Chondrocyte (in vitro differentiated cells): ENCODE results near the gene SRP68. TPM values are rescaled to one million over a fixed set of nuclear protein-coding genes. Genes with fewer than 3 reads are reported as not detected.
"Not testable (repeated sequence)": the region's sequence is repeated elsewhere in the genome, so short reads cannot be mapped to it uniquely, and the experiment has no call there.

Experiments
- DNase-seq: peaks from one replicate; pipeline ENCODE4 v3.0.0; 2021; ENCODE audit warnings: mixed read lengths, low spot score
- H3K27ac Mint-ChIP-seq: one replicate; pipeline ENCODE4 v1.8.0; 2021; ENCODE audit warnings: mild to moderate bottlenecking, moderate library complexity, mixed read lengths; ENCODE audit not compliant: unreplicated experiment
- H3K27me3 Mint-ChIP-seq: 2 replicates; pipeline ENCODE4 v1.8.0; 2021; ENCODE audit warnings: low read depth, mixed read lengths
- H3K36me3 Mint-ChIP-seq: 2 replicates; pipeline ENCODE4 v1.8.0; 2021; ENCODE audit warnings: low read depth, mixed read lengths
- H3K4me1 Mint-ChIP-seq: 2 replicates; pipeline ENCODE4 v1.8.0; 2021; ENCODE audit warnings: low read depth, mild to moderate bottlenecking, mixed read lengths
- H3K4me3 Mint-ChIP-seq: one replicate; pipeline ENCODE4 v1.8.0; 2021; ENCODE audit warnings: mild to moderate bottlenecking, moderate library complexity, mixed read lengths; ENCODE audit not compliant: unreplicated experiment
- H3K9me3 Mint-ChIP-seq: 2 replicates; pipeline ENCODE4 v1.8.0; 2021; ENCODE audit warnings: low read depth, mixed read lengths
- CTCF ChIP-seq: fragments of 200-600 bp; sonication (generic); IDR thresholded peaks from 2 replicates; pipeline ENCODE4 v1.5.0; 2021; ENCODE audit warnings: antibody characterized with exemption, mild to moderate bottlenecking, moderate library complexity
- total RNA-seq: library from RNA; stranded (reverse); gene quantifications from 3 replicates; pipeline ENCODE4 v1.2.1, GENCODE V29; 2021

The SRP68 gene
- total RNA-seq, 1 donor from 2014 or later = 63.0 TPM

DNA sequence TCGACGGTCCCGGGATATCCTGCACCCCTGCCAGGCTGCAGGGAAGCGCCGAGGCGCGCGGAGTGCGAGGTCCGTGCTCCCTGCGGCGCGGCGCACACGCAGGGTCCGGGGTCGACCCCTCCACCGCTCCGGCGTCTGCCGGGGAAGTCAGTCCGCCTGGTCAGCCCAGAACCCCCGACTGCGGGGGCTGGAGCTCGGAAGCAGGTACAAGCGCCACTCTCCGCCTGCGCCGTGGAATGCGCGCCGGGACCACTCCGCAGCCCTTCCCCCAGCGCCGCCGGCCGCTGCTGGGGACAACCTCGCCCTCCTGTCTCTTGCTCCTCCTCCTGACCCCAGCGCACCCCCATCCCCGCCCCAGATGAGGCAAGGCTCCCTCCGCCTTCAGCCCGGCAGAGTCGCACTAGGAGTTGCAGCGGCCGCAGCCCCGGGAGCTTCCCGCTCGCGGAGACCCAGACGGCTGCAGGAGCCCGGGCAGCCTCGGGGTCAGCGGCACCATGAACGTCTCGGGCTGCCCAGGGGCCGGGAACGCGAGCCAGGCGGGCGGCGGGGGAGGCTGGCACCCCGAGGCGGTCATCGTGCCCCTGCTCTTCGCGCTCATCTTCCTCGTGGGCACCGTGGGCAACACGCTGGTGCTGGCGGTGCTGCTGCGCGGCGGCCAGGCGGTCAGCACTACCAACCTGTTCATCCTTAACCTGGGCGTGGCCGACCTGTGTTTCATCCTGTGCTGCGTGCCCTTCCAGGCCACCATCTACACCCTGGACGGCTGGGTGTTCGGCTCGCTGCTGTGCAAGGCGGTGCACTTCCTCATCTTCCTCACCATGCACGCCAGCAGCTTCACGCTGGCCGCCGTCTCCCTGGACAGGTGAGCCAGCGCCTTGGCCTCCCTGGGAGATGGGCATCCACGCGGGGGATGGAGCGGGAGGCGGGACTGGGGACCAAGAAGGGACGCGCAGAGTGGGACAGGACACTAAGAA lies 2.4 kb upstream of the SRP68 start, which contains the start of gene GALR2:
TSS of gene GALR2 (plus strand) at position 392 of the 974 bp plus-strand sequence. CDS start at position 495, 103 bp downstream.
- Mint-ChIP-seq H3K27me3 (peaks cover 44% of the 10 kb centered on the region), H3K4me1 (peaks cover 37% of the 10 kb centered on the region), H3K9me3 (no peaks in the 10 kb centered on the region), H3K27ac (no peak within 1 kb of the TSS), H3K4me3 (peak within 1 kb of the TSS; percentile 42), H3K36me3 (peaks cover 3% of the 10 kb centered on the region)
- DNase-seq = peak; percentile 91
- TF ChIP-seq CTCF = no peak

DNA sequence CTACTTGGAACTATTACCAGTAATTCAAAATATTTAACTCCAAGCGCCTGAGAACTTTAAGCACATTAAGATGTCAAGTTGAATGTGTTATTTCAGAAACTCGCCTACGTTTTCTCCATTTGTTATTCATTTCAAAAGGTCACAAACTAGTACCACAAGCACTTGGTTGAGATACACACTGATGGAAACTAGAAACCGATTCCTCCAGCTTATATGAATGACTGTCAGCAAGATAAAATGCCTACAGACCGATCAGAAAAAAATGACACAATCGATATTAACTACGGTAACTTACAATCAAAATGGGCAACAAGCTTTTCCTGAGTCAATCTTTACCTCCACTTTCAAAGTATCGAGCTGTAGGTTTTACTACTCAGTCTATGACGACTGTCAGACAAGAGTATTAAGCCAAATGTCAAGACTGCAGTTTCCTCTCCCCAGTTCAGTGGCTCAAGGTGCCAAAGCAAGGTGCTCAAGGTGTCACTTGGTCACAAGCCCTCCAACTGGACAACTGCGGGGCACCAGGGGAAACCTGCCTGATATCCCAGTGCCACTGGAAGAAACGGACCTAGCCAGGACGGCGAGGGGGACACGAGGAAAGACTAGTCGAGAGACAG lies 678 bp downstream of the SRP68 start:
- H3K27ac Mint-ChIP-seq = peak overlapping the region; percentile 89
- H3K9me3 Mint-ChIP-seq = no peaks in the 10 kb centered on the region
- H3K4me1 Mint-ChIP-seq = peaks cover 37% of the 10 kb centered on the region
- peaks cover 21% of the 10 kb centered on the region for H3K27me3 Mint-ChIP-seq
- H3K4me3 Mint-ChIP-seq = peak overlapping the region; percentile 94
- TF ChIP-seq CTCF = no peak
- peaks cover 8% of the 10 kb centered on the region for H3K36me3 Mint-ChIP-seq
- no peak for DNase-seq

DNA sequence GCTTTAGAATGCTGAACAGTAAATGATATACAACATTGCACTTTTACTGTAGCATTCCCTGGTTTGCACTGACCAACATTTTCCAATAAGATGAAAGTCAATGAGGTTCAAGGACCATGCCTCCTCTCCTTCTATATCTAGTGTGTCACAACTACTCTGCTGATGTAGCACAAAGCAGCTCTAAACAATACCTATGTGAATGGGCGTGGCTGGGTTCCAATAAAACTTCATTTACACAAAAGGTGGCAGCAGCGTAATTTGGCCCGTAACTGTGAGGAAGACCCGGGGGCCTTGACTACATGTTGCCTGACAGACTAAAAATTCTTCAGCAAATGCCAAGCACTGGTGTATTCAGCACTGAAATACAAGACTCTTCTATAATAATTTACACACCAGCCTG lies 6.5 kb downstream of the SRP68 start:
- peaks cover 38% of the 10 kb centered on the region for H3K36me3 Mint-ChIP-seq
- no peaks in the 10 kb centered on the region for H3K27me3 Mint-ChIP-seq
- no peak overlapping the region for H3K27ac Mint-ChIP-seq
- no peak overlapping the region for H3K4me3 Mint-ChIP-seq
- DNase-seq = no peak
- no peaks in the 10 kb centered on the region for H3K9me3 Mint-ChIP-seq
- peaks cover 10% of the 10 kb centered on the region for H3K4me1 Mint-ChIP-seq
- no peak for TF ChIP-seq CTCF

- no peaks in the 10 kb centered on the region for H3K9me3 Mint-ChIP-seq
- no peaks in the 10 kb centered on the region for H3K27me3 Mint-ChIP-seq
- peaks cover 46% of the 10 kb centered on the region for H3K36me3 Mint-ChIP-seq
- no peak overlapping the region for H3K4me3 Mint-ChIP-seq
- no peak for TF ChIP-seq CTCF
- no peak overlapping the region for H3K27ac Mint-ChIP-seq
- DNase-seq = no peak
- no peaks in the 10 kb centered on the region for H3K4me1 Mint-ChIP-seq
These were observed 8.3 kb downstream of the SRP68 start for GRCh38 chr17:76063875-76064546.

DNA sequence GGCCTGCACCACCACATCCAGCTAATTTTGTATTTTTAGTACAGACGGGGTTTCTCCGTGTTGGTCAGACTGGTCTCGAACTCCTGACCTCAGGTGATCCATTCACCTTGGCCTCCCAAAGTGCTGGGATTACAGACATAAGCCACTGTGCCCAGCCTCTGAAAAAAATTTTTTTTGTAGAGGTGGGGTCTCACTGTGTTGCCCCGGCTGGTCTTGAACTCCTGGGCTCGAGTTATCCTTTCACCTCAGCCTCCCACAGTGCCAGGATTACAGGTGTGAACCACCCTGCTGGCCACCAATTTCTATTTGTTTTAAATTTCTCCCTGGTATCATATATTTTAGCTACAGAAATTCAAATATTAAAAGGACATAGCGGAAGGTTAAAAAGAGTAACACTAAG lies 14.1 kb downstream of the SRP68 start:
- not testable (repeated sequence) for H3K4me3 Mint-ChIP-seq, DNase-seq, H3K9me3 Mint-ChIP-seq, H3K27me3 Mint-ChIP-seq
- H3K36me3 Mint-ChIP-seq = peaks cover 43% of the 10 kb centered on the region
- H3K4me1 Mint-ChIP-seq = peaks cover 12% of the 10 kb centered on the region
- H3K27ac Mint-ChIP-seq = peak overlapping the region; percentile 18
